ENCODE results near the gene EPHA10. TPM values are rescaled to one million over a fixed set of nuclear protein-coding genes. Genes with fewer than 3 reads are reported as not detected.

The EPHA10 gene
- total and polyA plus RNA-seq, 4 donors, result 0.05 to 0.25 (median 0.12) TPM; not detected in 1

DNA sequence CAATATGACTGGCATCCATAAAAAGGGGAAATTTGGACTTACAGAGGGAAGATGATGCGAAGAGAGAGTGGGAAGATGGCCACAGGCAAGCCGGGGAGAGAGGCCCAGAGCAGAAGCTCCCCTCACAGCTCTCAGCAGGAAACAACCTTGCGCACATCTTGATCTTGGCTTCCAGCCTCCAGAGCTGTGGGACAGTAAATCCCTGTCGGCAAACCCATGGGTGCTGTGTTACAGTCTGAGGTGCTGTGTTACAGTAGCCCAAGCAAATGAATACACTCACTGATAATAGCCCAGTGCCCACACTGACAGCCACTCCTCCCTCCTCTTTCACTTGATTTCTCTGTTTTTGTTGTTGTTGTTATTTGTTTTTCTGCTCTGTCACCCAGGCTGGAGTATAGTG is 50.2 kb downstream of the EPHA10 start:
- DNase-seq, result no peak
- 82 to 86% methylated on average over 4 of the region's 4 CpGs for WGBS, 2 donors
- Histone ChIP-seq H3K4me1 (ENCODE audit: control insufficient read depth in 1 of 2, insufficient read depth in 2 of 2, low read length in 2 of 2) (no peaks in the 10 kb centered on the region), H3K9me3 (ENCODE audit: control insufficient read depth, low read length) (no peaks in the 10 kb centered on the region), H3K4me3 (ENCODE audit: low read length in 2 of 2) (no peak overlapping the region), H3K27ac (ENCODE audit: low read depth in 1 of 2, low read length in 2 of 2) (no peak overlapping the region), H3K27me3 (ENCODE audit: control insufficient read depth in 1 of 2, insufficient read depth in 2 of 2, low read length in 1 of 2) (no peaks in the 10 kb centered on the region), H3K36me3 (ENCODE audit: control insufficient read depth in 1 of 2, insufficient read depth in 2 of 2, low read length in 1 of 2) (no peaks in the 10 kb centered on the region)
- intact Hi-C loops (cut with DNase I), result no loop called here
- no peak for ATAC-seq (ENCODE audit: low FRiP score)

DNA sequence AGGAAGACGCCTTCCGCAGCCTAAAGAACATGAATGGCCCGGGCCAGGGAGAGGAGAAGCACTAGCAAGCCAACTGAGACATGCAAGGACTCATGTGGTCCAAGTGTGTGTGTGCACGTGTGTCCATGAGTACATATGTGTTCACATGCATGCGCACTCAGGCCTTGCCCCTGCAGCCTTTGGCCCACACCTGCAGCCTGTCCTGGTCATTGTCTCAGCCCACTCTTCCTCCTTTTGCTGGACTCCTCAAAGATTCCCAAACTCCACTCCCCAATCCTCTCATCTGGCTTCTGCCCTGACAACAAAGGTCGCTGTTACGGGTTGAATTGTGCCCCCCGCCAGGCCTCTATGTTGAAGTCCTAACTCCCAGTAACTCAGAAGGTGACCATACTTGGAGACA is 50.7 kb downstream of the EPHA10 start:
- 75 to 79% methylated on average over 8 of the region's 8 CpGs for WGBS, 2 donors
- DNase-seq, result no peak
- ATAC-seq (ENCODE audit: low FRiP score), result no peak
- Histone ChIP-seq H3K4me3 (ENCODE audit: low read length in 2 of 2) (no peak overlapping the region), H3K36me3 (ENCODE audit: control insufficient read depth in 1 of 2, insufficient read depth in 2 of 2, low read length in 1 of 2) (no peaks in the 10 kb centered on the region), H3K27me3 (ENCODE audit: control insufficient read depth in 1 of 2, insufficient read depth in 2 of 2, low read length in 1 of 2) (no peaks in the 10 kb centered on the region), H3K27ac (ENCODE audit: low read depth in 1 of 2, low read length in 2 of 2) (no peak overlapping the region), H3K4me1 (ENCODE audit: control insufficient read depth in 1 of 2, insufficient read depth in 2 of 2, low read length in 2 of 2) (no peaks in the 10 kb centered on the region), H3K9me3 (ENCODE audit: control insufficient read depth, low read length) (no peaks in the 10 kb centered on the region)
- intact Hi-C loops (cut with DNase I), result no loop called here

DNA sequence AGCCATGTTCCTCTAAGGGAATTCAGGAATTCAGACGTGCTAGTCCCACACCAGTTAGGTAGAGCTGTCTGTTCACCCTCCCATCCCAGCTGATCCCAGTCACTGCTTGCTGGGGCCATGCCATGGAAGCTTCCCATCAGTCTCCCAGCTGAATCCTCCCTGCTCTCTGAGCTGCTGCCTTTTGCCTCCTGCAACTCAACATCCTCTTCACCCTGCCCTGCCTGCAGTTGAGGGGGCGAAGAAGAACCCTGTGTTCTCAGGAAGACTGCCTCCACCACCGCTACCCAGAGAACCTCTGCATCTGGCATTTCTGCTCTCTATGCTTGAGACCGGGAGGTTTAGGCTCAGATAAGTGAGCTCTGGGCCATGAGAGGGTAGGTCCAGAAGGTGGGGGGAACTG is 56.4 kb downstream of the EPHA10 start:
- ATAC-seq (ENCODE audit: low FRiP score), result no peak
- Histone ChIP-seq H3K4me1 (ENCODE audit: control insufficient read depth in 1 of 2, insufficient read depth in 2 of 2, low read length in 2 of 2) (no peaks in the 10 kb centered on the region), H3K9me3 (ENCODE audit: control insufficient read depth, low read length) (no peaks in the 10 kb centered on the region), H3K27me3 (ENCODE audit: control insufficient read depth in 1 of 2, insufficient read depth in 2 of 2, low read length in 1 of 2) (no peaks in the 10 kb centered on the region), H3K4me3 (ENCODE audit: low read length in 2 of 2) (no peak overlapping the region), H3K27ac (ENCODE audit: low read depth in 1 of 2, low read length in 2 of 2) (no peak overlapping the region), H3K36me3 (ENCODE audit: control insufficient read depth in 1 of 2, insufficient read depth in 2 of 2, low read length in 1 of 2) (no peaks in the 10 kb centered on the region)
- intact Hi-C loops (cut with DNase I), result no loop called here
- no peak for DNase-seq
- 88 to 90% methylated on average over 4 of the region's 4 CpGs for WGBS, 2 donors

DNA sequence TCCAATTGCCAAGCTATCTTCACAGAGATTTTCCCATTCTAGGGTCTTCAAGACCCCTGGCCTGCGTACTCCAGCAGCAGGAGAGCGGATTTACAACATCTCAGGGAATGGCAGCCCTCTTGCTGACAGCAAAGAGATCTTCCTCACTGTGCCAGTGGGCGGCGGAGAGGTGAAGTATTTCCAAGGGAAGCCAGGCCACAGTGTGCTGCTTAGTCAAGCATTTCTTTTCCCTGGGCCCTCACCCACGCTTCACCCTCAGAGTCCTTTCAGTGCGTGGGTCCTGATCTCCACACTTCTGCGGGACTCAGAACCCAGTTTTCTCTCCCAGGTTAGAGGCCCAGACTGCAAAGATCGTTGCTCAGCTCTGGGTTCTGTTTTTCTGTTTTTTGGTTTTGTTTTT is 59.5 kb downstream of the EPHA10 start:
- no peak for DNase-seq

DNA sequence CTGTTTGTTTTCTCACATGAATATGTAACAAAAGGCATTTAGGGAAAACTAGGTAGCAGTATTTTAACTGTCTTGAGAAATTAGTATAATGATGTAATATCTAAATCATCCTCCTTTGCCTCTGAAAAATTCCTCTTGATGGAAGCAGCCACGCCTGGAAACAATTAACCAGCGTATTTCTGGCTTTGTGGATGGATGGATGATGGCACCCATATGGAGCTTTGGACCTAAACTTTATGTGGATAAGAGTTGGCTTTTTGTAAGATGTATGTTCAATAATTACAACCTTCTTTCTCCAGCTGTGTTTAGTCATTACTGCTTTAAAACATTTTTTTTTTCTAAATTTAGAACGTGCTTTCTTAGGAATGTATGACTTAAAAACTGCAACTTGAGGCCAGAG is 60.0 kb downstream of the EPHA10 start:
- ATAC-seq (ENCODE audit: low FRiP score) (no peak), DNase-seq (no peak)
- H3K36me3 ChIP-seq (ENCODE audit: control insufficient read depth in 1 of 2, insufficient read depth in 2 of 2, low read length in 1 of 2), result no peaks in the 10 kb centered on the region
- intact Hi-C loops (cut with DNase I), result no loop called here
- H3K9me3 ChIP-seq (ENCODE audit: control insufficient read depth, low read length), result no peaks in the 10 kb centered on the region
- WGBS, 2 donors, result 58 to 59% methylated on average over 3 of the region's 3 CpGs
- H3K4me1 ChIP-seq (ENCODE audit: control insufficient read depth in 1 of 2, insufficient read depth in 2 of 2, low read length in 2 of 2), result no peaks in the 10 kb centered on the region
- no peak overlapping the region for H3K27ac ChIP-seq (ENCODE audit: low read depth in 1 of 2, low read length in 2 of 2)
- H3K27me3 ChIP-seq (ENCODE audit: control insufficient read depth in 1 of 2, insufficient read depth in 2 of 2, low read length in 1 of 2), result no peaks in the 10 kb centered on the region
- H3K4me3 ChIP-seq (ENCODE audit: low read length in 2 of 2), result no peak overlapping the region

More for the DNA sequence above, 59.5 kb downstream of the EPHA10 start:
- WGBS, 2 donors, result 90 to 94% methylated on average over 8 of the region's 8 CpGs
- Histone ChIP-seq H3K4me1 (ENCODE audit: control insufficient read depth in 1 of 2, insufficient read depth in 2 of 2, low read length in 2 of 2) (no peaks in the 10 kb centered on the region), H3K27me3 (ENCODE audit: control insufficient read depth in 1 of 2, insufficient read depth in 2 of 2, low read length in 1 of 2) (no peaks in the 10 kb centered on the region), H3K4me3 (ENCODE audit: low read length in 2 of 2) (no peak overlapping the region), H3K9me3 (ENCODE audit: control insufficient read depth, low read length) (no peaks in the 10 kb centered on the region), H3K36me3 (ENCODE audit: control insufficient read depth in 1 of 2, insufficient read depth in 2 of 2, low read length in 1 of 2) (no peaks in the 10 kb centered on the region), H3K27ac (ENCODE audit: low read depth in 1 of 2, low read length in 2 of 2) (no peak overlapping the region)
- no peak for ATAC-seq (ENCODE audit: low FRiP score)
- intact Hi-C loops (cut with DNase I), result no loop called here

DNA sequence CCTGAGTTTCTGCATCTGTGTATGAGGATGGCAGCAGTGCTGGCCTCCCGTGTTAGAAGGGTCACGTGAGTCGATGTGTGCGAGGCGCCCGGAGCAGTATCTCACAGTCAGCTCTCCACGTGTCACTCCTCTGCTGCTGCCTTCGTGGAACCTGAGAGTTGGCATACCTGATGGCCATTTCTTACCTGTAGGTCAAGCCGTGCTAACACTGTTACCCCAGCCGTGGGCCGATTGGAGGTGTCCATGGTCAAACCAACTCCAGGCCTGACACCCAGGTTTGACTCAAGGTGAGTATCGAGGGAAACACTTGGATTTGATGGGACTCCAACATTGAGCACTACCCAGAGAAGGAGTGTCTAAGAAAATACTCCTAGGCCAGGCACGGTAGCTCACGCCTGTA is 61.9 kb downstream of the EPHA10 start:
- no peaks in the 10 kb centered on the region for H3K4me1 ChIP-seq (ENCODE audit: control insufficient read depth in 1 of 2, insufficient read depth in 2 of 2, low read length in 2 of 2)
- WGBS, 2 donors, result 93 to 98% methylated on average over 14 of the region's 14 CpGs
- intact Hi-C loops (cut with DNase I), result no loop called here
- no peaks in the 10 kb centered on the region for H3K36me3 ChIP-seq (ENCODE audit: control insufficient read depth in 1 of 2, insufficient read depth in 2 of 2, low read length in 1 of 2)
- H3K9me3 ChIP-seq (ENCODE audit: control insufficient read depth, low read length), result no peaks in the 10 kb centered on the region
- ATAC-seq (ENCODE audit: low FRiP score) (no peak), DNase-seq (no peak)
- no peaks in the 10 kb centered on the region for H3K27me3 ChIP-seq (ENCODE audit: control insufficient read depth in 1 of 2, insufficient read depth in 2 of 2, low read length in 1 of 2)
- no peak overlapping the region for H3K4me3 ChIP-seq (ENCODE audit: low read length in 2 of 2)
- no peak overlapping the region for H3K27ac ChIP-seq (ENCODE audit: low read depth in 1 of 2, low read length in 2 of 2)

DNA sequence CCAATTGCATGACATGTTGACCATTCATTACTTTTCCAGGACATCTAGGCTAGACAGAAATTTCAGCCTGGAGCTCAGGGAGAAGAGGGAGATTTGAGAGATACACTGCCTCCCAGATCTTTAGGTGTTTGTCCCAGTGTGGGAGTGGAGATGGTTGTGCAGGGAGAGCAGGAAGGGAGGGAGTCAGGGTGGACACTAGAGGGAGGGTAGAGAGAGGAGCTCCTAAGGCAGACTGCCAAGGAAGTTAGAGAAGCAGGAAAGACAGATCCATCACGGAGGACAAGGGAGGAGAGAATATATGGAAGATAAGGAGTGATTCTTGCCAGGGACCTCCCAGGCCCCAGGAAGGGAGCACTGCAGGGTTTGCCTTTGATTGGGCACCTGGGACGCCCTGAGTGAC is 63.9 kb downstream of the EPHA10 start:
- H3K4me3 ChIP-seq (ENCODE audit: low read length in 2 of 2), result no peak overlapping the region
- no peak overlapping the region for H3K27ac ChIP-seq (ENCODE audit: low read depth in 1 of 2, low read length in 2 of 2)
- ATAC-seq (ENCODE audit: low FRiP score), result no peak
- no peaks in the 10 kb centered on the region for H3K9me3 ChIP-seq (ENCODE audit: control insufficient read depth, low read length)
- H3K27me3 ChIP-seq (ENCODE audit: control insufficient read depth in 1 of 2, insufficient read depth in 2 of 2, low read length in 1 of 2), result no peaks in the 10 kb centered on the region
- intact Hi-C loops (cut with DNase I), result no loop called here
- H3K4me1 ChIP-seq (ENCODE audit: control insufficient read depth in 1 of 2, insufficient read depth in 2 of 2, low read length in 2 of 2), result no peaks in the 10 kb centered on the region
- WGBS, 2 donors, result 84 to 86% methylated on average over 2 of the region's 2 CpGs
- H3K36me3 ChIP-seq (ENCODE audit: control insufficient read depth in 1 of 2, insufficient read depth in 2 of 2, low read length in 1 of 2), result no peaks in the 10 kb centered on the region
- no peak for DNase-seq

DNA sequence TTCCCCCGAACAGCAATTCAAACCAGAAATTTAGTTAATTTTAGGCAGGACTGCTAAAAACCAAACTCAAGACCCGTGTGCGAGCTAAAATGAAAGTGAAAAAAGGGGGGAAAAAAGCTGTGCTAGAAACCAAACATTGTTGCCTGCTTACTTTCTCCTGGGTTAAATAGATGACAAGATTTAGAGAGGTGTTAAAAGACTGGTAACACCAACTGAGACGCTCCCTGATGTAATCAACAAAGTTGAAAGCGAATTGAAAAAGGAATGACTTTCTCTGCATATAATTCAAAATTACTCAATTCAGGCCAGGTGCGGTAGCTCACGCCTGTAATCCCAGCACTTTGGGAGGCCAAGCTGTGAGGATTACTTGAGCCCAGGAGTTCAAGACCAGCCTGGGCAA is 65.8 kb downstream of the EPHA10 start:
- H3K4me3 ChIP-seq (ENCODE audit: low read length in 2 of 2), result no peak overlapping the region
- no peak overlapping the region for H3K27ac ChIP-seq (ENCODE audit: low read depth in 1 of 2, low read length in 2 of 2)
- no peak for ATAC-seq (ENCODE audit: low FRiP score)
- 89 to 96% methylated on average over 7 of the region's 7 CpGs for WGBS, 2 donors
- no peaks in the 10 kb centered on the region for H3K4me1 ChIP-seq (ENCODE audit: control insufficient read depth in 1 of 2, insufficient read depth in 2 of 2, low read length in 2 of 2)
- DNase-seq, result no peak
- no peaks in the 10 kb centered on the region for H3K36me3 ChIP-seq (ENCODE audit: control insufficient read depth in 1 of 2, insufficient read depth in 2 of 2, low read length in 1 of 2)
- H3K27me3 ChIP-seq (ENCODE audit: control insufficient read depth in 1 of 2, insufficient read depth in 2 of 2, low read length in 1 of 2), result no peaks in the 10 kb centered on the region
- H3K9me3 ChIP-seq (ENCODE audit: control insufficient read depth, low read length), result no peaks in the 10 kb centered on the region
- intact Hi-C loops (cut with DNase I), result loop anchor here in 1 of 2 donors (5.0 kb wide), 1 partner anchor 108 kb away; the partner anchor contains the start of genes C1orf122 and YRDC

DNA sequence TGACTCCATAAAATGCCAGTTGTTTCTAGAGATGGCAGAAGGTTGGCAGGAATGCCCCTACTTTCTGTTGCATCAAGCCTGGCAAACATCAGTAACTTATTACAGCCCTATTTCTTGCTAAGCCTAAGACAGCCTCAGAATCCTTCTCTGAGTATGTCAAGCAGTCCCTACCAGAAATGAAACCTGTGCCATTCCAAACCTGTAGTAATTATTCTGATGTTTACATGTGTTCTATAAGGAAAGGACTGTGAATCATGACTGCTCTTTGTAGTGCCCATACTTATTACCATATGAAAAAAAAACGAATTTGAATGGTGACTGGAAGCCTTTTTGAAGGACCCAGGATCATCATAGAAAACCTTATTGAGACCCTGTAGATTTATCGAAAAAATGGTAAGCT is 67.2 kb downstream of the EPHA10 start:
- intact Hi-C loops (cut with DNase I), result loop anchor here in 1 of 2 donors (5.0 kb wide), 1 partner anchor 110 kb away; the partner anchor contains the start of genes C1orf122 and YRDC
- no peak overlapping the region for H3K27ac ChIP-seq (ENCODE audit: low read depth in 1 of 2, low read length in 2 of 2)
- H3K27me3 ChIP-seq (ENCODE audit: control insufficient read depth in 1 of 2, insufficient read depth in 2 of 2, low read length in 1 of 2), result no peaks in the 10 kb centered on the region
- ATAC-seq (ENCODE audit: low FRiP score) (no peak), DNase-seq (no peak)
- WGBS, 2 donors, result 90 to 93% methylated on average over 2 of the region's 2 CpGs
- no peak overlapping the region for H3K4me3 ChIP-seq (ENCODE audit: low read length in 2 of 2)
- no peaks in the 10 kb centered on the region for H3K36me3 ChIP-seq (ENCODE audit: control insufficient read depth in 1 of 2, insufficient read depth in 2 of 2, low read length in 1 of 2)
- no peaks in the 10 kb centered on the region for H3K9me3 ChIP-seq (ENCODE audit: control insufficient read depth, low read length)
- H3K4me1 ChIP-seq (ENCODE audit: control insufficient read depth in 1 of 2, insufficient read depth in 2 of 2, low read length in 2 of 2), result no peaks in the 10 kb centered on the region

All from aorta (tissue), 5 donors.